GM19025 (cell line): Measurements from ENCODE around the gene BLVRB.
"Not testable (repeated sequence)": the region's sequence is repeated elsewhere in the genome, so short reads cannot be mapped to it uniquely, and the experiment has no call there.

Source experiments
- ATAC-seq: cut with Tn5 transposase; IDR thresholded peaks from one replicate; pipeline ENCODE4 v1.9.1; 2021; ENCODE audit warnings: mild to moderate bottlenecking, low read depth, moderate library complexity; ENCODE audit not compliant: unreplicated experiment

Gene BLVRB

GRCh38 chr19:40411958-40412499 lies 53.5 kb downstream of the BLVRB start:
- no peak for ATAC-seq

GRCh38 chr19:40411125-40411842 lies 54.3 kb downstream of the BLVRB start:
- ATAC-seq, result no peak

DNA sequence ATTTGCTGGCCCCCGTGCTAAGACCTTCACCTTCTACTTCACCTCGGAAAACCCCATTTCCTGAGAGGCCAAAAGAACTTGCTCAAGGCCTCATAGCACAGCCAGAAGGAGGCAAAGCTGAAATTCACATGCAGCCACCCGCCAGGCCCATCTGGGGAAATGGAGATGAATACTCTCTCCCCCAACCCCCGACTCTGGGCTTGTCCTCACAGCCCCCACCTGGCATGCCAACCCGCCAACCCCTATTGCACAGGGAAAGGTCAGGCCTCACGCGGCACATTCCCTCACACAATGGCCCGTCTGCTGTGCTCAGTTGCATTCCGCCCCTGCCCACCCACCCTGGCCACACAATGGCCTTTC lies 55.5 kb downstream of the BLVRB start:
- no peak for ATAC-seq

DNA sequence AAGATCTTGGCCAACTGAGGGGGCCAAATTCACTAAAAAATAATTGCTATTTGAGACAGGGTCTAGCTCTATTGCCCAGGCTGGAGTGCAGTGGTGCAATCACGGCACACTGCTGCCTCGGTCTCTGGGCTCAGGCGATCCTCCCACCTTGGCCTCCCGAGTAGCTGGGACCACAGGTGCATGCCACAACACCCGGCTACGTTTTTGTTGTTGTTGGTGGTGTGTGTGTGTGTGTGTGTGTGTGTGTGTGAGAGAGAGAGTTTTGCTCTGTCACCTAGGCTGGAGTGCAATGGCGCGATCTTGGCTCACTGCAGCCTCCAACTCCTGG lies 57.0 kb downstream of the BLVRB start:
- ATAC-seq, result not testable (repeated sequence)

GRCh38 chr19:40407714-40408597 lies 57.6 kb downstream of the BLVRB start:
- no peak for ATAC-seq

GRCh38 chr19:40403262-40403984 lies 62.1 kb downstream of the BLVRB start:
- ATAC-seq, result peak; percentile 40

GRCh38 chr19:40400559-40400958 lies 65.0 kb downstream of the BLVRB start:
- ATAC-seq, result no peak

GRCh38 chr19:40398417-40399131 lies 67.0 kb downstream of the BLVRB start:
- no peak for ATAC-seq
